HG03025 (cell line): Measurements from ENCODE around the gene KLF12.
A peak's percentile ranks its signal among the peaks of the same experiment; 100 is the strongest.

Experiments
- ATAC-seq: cut with Tn5 transposase; IDR thresholded peaks from one replicate; pipeline ENCODE4 v1.9.1; 2021; ENCODE audit warnings: mild to moderate bottlenecking, moderate library complexity; ENCODE audit not compliant: unreplicated experiment, low FRiP score

The KLF12 gene

GRCh38 chr13:74135326-74136083, 1.3 kb upstream of the KLF12 start:
- peak; percentile 48 for ATAC-seq

GRCh38 chr13:74134777-74135325, 647 bp upstream of the KLF12 start:
- ATAC-seq = peak; percentile 19

- ATAC-seq = peak; percentile 38
Measured at GRCh38 chr13:74133657-74134201, 475 bp downstream of the KLF12 start.

GRCh38 chr13:74132776-74133656, 1.2 kb downstream of the KLF12 start:
- no peak for ATAC-seq

DNA sequence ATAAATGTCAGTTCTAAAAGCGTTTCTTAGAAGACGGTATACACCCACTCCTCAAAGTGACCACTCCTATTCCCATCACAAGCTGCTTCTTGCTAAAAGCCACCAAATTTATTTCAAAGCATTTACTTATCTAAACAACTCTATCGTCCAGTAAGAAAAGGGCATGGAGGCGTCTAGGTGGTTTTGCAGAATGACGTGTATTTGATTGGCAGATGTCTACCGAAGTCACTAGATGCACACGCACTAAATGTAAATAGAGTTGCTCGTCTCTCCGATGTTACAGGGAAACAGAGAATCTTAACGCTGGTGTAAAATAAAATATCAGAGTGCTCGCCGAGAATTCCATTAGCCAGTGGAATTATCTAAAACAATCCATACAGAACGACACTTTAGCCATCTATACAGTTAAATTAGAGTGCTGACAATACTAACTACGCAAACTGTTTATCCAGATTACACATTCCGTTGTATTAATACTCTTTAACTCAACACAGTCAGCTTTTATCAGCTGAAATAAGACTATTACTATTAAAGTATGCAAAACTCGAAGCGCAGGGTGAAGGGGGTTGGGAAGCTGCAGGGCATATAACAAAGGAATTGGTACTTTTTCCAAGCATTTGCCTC, 1.9 kb downstream of the KLF12 start:
- ATAC-seq = no peak

- no peak for ATAC-seq
Measured at GRCh38 chr13:74131227-74131626, 3.0 kb downstream of the KLF12 start.

GRCh38 chr13:74129500-74130191, 4.6 kb downstream of the KLF12 start:
- no peak for ATAC-seq

DNA sequence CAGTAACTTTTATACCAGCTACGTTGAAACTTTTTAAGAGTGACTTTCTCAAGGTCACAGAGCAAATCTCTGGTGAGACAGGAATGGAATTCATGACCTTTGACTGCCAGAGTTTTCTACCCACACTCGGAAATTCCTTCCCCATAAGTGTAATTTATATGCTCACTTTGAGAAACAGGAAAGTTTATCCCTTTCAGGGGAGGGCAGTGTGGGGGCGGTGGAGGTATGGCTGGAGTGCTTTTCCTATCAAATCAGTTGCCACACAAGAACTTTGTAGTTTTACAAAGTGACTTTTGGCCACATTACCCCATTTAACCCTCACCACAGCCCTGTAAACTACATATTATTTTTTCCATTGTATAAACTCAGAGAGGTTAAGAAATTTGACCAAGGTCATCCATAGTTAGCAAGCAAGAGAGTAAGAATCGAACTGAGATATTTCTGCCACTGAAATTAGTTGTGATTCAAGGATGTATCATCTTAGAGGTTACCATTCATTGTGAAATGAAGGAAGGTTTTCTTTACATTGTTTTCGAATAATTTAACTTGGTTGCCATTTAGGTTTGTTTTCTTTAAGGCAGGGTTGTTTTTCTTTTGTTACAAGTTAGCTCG, 5.9 kb downstream of the KLF12 start:
- no peak for ATAC-seq

DNA sequence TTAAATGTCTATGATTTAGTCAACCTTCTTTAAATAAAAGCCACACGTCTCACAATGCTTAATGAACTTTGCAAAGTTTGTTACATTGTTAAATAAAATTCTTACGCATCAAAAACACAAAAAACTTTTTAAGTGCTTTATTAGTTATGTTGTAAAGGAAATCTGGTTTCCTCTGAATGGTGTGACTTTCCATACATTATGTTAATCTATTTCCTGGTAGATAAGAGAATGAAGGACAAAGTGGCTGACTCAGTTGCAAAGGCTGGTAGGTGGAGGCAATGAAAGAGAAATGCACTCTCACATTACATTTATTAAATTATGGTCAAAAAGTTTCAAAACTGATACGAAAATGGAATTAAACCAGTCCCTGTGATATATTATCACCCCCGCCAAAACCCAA, 15.9 kb downstream of the KLF12 start:
- ATAC-seq = no peak

DNA sequence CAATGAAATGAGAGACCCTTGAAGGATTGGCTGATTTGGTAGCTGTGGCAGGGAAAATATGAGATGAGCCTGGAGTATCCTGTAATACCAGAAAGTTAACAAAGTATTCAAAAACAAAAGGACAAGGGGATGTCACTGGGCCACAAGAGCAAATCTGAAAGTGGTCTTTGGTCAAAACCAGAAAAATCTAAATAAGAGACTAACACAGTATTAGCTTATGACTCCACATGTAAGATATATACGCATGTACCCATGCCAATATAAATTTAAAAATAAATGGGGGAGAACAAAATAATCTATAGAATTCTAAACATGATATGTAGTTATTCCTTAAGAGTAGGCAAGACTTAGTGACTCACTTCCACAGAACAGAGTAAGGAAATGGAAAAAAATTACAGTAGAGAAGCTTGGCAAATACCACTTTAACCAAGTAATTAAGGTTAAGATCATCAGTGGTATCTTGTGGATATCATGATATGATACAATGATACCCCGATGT, 16.9 kb downstream of the KLF12 start:
- ATAC-seq = no peak

- ATAC-seq = no peak
Measured at GRCh38 chr13:74115133-74115532, 19.1 kb downstream of the KLF12 start.

DNA sequence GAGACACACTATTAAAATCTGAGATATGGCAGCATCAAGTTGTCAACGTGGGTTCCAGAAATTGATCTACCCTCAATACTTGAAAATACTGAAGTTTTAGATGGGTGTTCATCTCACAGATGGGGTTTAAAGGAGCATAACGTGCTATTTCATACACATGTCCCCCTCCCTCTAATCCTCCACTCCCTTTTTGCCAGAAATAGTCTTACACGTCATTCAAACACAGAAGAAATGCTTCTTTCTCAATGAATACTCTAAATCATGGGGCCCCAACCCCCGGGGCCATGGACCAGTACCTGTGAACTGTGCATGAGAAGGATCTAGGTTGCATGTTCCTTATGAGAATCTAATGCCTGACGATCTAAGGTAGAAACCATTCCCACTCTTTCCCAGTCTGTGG, 19.6 kb downstream of the KLF12 start:
- no peak for ATAC-seq

DNA sequence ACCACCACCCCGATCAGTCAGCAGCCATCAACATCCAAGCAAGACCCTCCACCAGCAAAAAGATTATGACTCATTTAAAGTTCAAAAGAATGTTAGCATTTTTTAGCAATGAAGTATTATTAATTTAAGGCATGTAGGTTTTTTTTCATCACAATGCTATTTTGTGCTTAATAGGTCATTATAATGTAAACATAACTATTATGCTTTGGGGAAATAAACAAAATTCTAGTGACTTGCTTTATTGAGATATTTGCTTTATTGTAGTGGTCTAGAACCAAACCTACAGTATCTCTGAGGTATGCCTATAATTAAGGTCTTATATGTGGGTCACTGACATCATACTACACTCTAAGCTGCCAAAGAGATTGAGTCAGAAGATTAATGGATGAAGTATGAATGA, 20.0 kb downstream of the KLF12 start:
- ATAC-seq = no peak

DNA sequence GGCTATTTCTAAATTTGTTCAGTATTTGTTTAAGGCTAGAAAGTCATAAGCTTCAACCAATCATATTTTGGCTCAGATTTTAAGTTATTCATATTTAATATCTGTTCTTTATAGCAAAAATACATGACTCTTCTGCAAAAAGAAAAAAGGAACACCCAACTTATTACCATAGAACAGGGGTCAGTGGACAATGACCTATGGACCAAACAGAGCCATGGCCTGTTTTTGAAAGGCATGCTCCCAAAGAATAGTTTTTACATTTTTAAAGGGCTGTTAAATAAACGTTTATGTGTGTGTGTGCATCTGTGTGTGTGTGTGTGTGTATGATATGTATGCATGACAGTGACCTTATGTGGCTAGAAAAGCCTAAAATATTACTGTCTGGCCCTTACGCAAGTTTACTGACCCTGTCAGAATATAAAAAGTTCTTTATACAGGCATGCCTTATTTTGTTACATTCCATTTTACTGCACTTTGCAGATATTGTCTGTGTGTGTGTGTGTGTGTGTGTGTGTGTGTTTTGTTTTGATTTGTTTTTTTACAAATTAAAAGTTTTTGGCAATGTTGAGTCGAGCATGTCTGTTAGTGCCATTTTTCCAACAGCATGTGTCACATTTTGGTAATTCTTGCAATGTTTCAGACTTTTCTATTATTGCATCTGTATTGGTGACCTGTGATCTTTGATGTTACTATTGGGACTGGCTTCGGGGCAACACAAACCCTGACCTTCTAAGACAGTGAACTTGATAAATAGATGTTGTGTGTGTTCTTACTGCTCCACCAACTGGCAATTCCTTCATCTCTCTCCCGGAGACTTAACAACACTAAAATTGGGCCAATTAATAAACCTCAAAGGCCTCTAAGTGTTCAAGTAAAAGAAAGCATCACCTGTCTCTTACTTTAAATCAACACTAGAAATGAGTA, 22.0 kb downstream of the KLF12 start:
- ATAC-seq = no peak

DNA sequence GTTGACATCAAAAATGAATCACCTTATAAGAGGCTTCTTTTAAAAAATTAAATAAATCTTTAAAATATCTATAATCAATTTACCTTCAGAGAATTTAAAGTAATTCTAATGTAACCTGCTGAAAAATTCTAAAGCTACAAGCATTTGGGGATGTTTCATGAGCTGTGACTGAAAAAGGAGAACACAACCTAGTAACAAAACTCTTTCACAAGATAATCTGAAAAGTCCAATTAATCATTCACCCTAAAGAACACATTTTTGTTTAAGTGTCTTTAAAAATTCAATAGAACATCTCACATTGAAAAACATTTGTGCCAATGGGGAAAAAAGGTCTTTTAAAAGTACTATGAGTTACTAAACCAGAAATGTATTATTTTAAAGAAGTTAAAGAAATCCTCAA, 22.8 kb downstream of the KLF12 start:
- no peak for ATAC-seq

GRCh38 chr13:74110053-74110452, 24.2 kb downstream of the KLF12 start:
- no peak for ATAC-seq

DNA sequence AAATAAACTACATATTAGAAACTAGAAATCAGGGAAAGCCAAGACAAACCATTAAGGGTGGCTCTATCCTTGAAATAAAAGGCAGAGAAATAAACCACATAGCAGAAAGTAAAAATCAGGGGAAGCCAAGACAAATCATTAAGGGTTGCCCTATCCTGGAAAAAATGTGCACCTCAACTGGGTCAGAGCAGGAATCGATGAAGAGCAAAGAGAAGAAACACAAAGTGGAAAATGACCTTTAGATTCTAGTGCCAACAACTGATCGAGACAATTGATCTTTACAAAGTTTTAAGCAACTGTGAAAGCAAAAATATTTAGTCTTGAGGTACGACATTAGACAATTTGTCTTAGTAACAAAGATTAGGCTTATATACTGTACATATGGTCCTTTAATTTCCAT, 26.6 kb downstream of the KLF12 start:
- ATAC-seq = no peak

GRCh38 chr13:74105871-74106270, 28.3 kb downstream of the KLF12 start:
- no peak for ATAC-seq
